ENCODE results near the gene ICA1L. TPM values are rescaled to one million over a fixed set of nuclear protein-coding genes. Genes with fewer than 3 reads are reported as not detected.
"Not testable (repeated sequence)": the region's sequence is repeated elsewhere in the genome, so short reads cannot be mapped to it uniquely, and the experiment has no call there.

Gene ICA1L
- total and polyA plus RNA-seq, 2 experiments from 2014 or later, result 5.1 to 8.2 TPM

- Histone ChIP-seq H3K79me2 (peaks cover 57% of the 10 kb centered on the region), H3K27me3 (no peaks in the 10 kb centered on the region), H3K36me3 (replicated peaks; ENCODE audit: insufficient read depth, low read depth) (no peaks in the 10 kb centered on the region), H3K9me2 (replicated peaks; ENCODE audit: insufficient read depth) (no peaks in the 10 kb centered on the region), H3K4me1 (ENCODE audit: insufficient read depth) (peaks cover 13% of the 10 kb centered on the region), H4K20me1 (ENCODE audit: insufficient read depth, poor library complexity, severe bottlenecking) (peaks cover 2% of the 10 kb centered on the region), H3K27ac (no peak overlapping the region), H3K4me3 (no peak overlapping the region), H2AFZ (no peak overlapping the region), H3K4me2 (peak overlapping the region; percentile 78), H3K9me3 (ENCODE audit: low read depth) (no peaks in the 10 kb centered on the region)
- 94% methylated on average over 6 of the region's 6 CpGs for WGBS (ENCODE audit: low lambda C conversion rate, missing lambda C conversion rate)
- no peak for DNase-seq (ENCODE audit: low spot score)
- TF ChIP-seq EZH2phosphoT487 (IDR thresholded peaks at IDR 0.05; ENCODE audit: low read depth, severe bottlenecking, unreplicated experiment) (no peak), EZH2 (IDR thresholded peaks at IDR 0.05; ENCODE audit: borderline replicate concordance) (no peak), CTCF (IDR thresholded peaks at IDR 0.05; ENCODE audit: poor library complexity) (no peak)
These were observed 38.0 kb upstream of the ICA1L start for GRCh38 chr2:202909394-202910192.

- no peak overlapping the region for H3K27ac ChIP-seq
- no peak overlapping the region for H3K4me3 ChIP-seq
- H4K20me1 ChIP-seq (ENCODE audit: insufficient read depth, poor library complexity, severe bottlenecking), result peaks cover 2% of the 10 kb centered on the region
- H3K9me2 ChIP-seq (replicated peaks; ENCODE audit: insufficient read depth), result no peaks in the 10 kb centered on the region
- TF ChIP-seq CTCF (IDR thresholded peaks at IDR 0.05; ENCODE audit: poor library complexity) (no peak), EZH2 (IDR thresholded peaks at IDR 0.05; ENCODE audit: borderline replicate concordance) (no peak)
- H3K36me3 ChIP-seq (replicated peaks; ENCODE audit: insufficient read depth, low read depth), result no peaks in the 10 kb centered on the region
- H3K79me2 ChIP-seq, result peaks cover 63% of the 10 kb centered on the region
- H3K9me3 ChIP-seq (ENCODE audit: low read depth), result no peaks in the 10 kb centered on the region
- WGBS (ENCODE audit: low lambda C conversion rate, missing lambda C conversion rate), result 93% methylated on average over 5 of the region's 5 CpGs
- H3K27me3 ChIP-seq, result no peaks in the 10 kb centered on the region
- no peak for DNase-seq (ENCODE audit: low spot score)
- no peak overlapping the region for H3K4me2 ChIP-seq
- H3K4me1 ChIP-seq (ENCODE audit: insufficient read depth), result peaks cover 13% of the 10 kb centered on the region
- H2AFZ ChIP-seq, result no peak overlapping the region
These were observed 36.6 kb upstream of the ICA1L start for GRCh38 chr2:202908186-202908585.

GRCh38 chr2:202905507-202905906 lies 33.9 kb upstream of the ICA1L start:
- H3K9me2 ChIP-seq (replicated peaks; ENCODE audit: insufficient read depth); H3K36me3 ChIP-seq (replicated peaks; ENCODE audit: insufficient read depth, low read depth); H4K20me1 ChIP-seq (ENCODE audit: insufficient read depth, poor library complexity, severe bottlenecking); H3K27me3 ChIP-seq; H3K27ac ChIP-seq; H2AFZ ChIP-seq; H3K9me3 ChIP-seq (ENCODE audit: low read depth); DNase-seq (ENCODE audit: low spot score); H3K4me2 ChIP-seq; H3K4me3 ChIP-seq: not testable (repeated sequence)
- H3K4me1 ChIP-seq (ENCODE audit: insufficient read depth), result peaks cover 12% of the 10 kb centered on the region
- peaks cover 55% of the 10 kb centered on the region for H3K79me2 ChIP-seq

GRCh38 chr2:202885190-202885589 lies 13.6 kb upstream of the ICA1L start:
- Histone ChIP-seq H3K79me2 (no peaks in the 10 kb centered on the region), H3K36me3 (replicated peaks; ENCODE audit: insufficient read depth, low read depth) (no peaks in the 10 kb centered on the region), H3K9me2 (replicated peaks; ENCODE audit: insufficient read depth) (no peaks in the 10 kb centered on the region), H4K20me1 (ENCODE audit: insufficient read depth, poor library complexity, severe bottlenecking) (no peaks in the 10 kb centered on the region), H3K27me3 (no peaks in the 10 kb centered on the region), H3K4me3 (no peak overlapping the region), H3K9me3 (ENCODE audit: low read depth) (no peaks in the 10 kb centered on the region), H3K27ac (no peak overlapping the region), H3K4me1 (ENCODE audit: insufficient read depth) (no peaks in the 10 kb centered on the region), H2AFZ (no peak overlapping the region), H3K4me2 (no peak overlapping the region)
- DNase-seq (ENCODE audit: low spot score), result no peak
- over 99% methylated on average over 7 of the region's 7 CpGs for WGBS (ENCODE audit: low lambda C conversion rate, missing lambda C conversion rate)
- TF ChIP-seq CTCF (IDR thresholded peaks at IDR 0.05; ENCODE audit: poor library complexity) (no peak), EZH2phosphoT487 (IDR thresholded peaks at IDR 0.05; ENCODE audit: low read depth, severe bottlenecking, unreplicated experiment) (no peak), EZH2 (IDR thresholded peaks at IDR 0.05; ENCODE audit: borderline replicate concordance) (no peak)
